HuH-7.5 (cell line): ENCODE results near the gene MCOLN1.

Experiments used
- DNase-seq: peaks from one replicate; pipeline ENCODE4 v3.0.0; 2011; ENCODE audit warnings: low spot score

Gene MCOLN1

DNA sequence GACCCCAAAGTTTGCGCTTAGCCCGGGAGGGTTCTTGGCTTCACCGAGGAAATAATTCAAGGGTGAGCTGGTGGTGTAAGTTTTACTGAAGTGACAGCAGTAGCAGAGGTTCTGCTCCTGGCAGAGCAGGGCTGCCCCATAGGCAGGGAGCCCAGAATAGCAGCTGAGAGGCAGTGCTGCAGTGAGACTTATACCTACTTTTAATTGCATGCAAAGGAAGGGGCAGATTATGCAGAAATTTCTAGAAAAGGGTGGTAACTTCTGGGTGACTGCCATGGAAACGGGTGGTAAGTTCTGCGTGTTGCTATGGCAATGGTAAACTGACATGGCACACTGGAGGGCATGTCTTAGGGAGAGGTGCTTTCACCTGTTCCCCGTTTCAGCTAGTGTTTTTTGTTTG, 55.7 kb downstream of the MCOLN1 start:
- DNase-seq, result no peak

- DNase-seq, result no peak
Measured at GRCh38 chr19:7579182-7579581, 56.8 kb downstream of the MCOLN1 start.

DNA sequence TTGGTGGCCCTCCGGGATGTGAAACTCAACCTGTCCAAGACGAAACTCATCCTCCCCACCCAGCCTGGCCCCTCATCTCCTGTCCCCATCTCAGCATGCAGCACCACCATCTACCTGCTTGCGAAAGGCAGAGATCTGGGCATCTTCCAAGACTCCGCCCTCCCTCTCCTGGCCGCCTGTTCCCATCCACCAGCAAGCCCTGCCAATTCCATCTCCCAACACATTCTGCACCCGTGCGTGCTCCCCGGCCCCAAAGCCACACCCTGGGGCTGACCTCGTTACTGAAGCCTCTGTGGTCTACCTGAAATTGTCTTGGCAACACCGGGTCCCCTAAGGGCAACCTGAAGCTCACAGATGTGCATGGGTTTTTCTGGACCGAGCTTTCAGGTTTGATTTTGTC, 60.0 kb downstream of the MCOLN1 start:
- no peak for DNase-seq
